IMR-90 (cell line): ENCODE results near the gene ARPC2. TPM values are rescaled to one million over a fixed set of nuclear protein-coding genes. Genes with fewer than 3 reads are reported as not detected.

Experiments used
- ATAC-seq: fragments of 200-7000 bp; cut with Tn5 transposase; 2 replicates; pipeline ENCODE4 v1.9.1; 2020; ENCODE audit warnings: low read depth, mild to moderate bottlenecking, moderate library complexity
- BruUV-seq: library from RNA; stranded (reverse); fragments of 400-500 nt; replicated peaks from 2 replicates; lab custom pipeline; 2021; lab: Mats Ljungman, UMichigan
- CTCF ChIA-PET: fragments of 300-600 bp; formaldehyde crosslinking; extraction: SDS; loops from one replicate; lab custom pipeline; 2021; ENCODE audit warnings: antibody characterized with exemption; lab: Yijun Ruan, JAX
- POLR2A ChIA-PET: fragments of 300-600 bp; sonication (Branson Sonifier 250); formaldehyde crosslinking; loops from one replicate; lab custom pipeline; 2022; ENCODE audit warnings: antibody characterized with exemption; ENCODE audit not compliant: unreplicated experiment; lab: Charles Lee
- DNase-seq: peaks from one replicate; pipeline ENCODE4 v3.0.0; 2013
- H2AFZ ChIP-seq: replicated peaks from 2 replicates; pipeline ENCODE3; 2013; ENCODE audit warnings: low read length, mild to moderate bottlenecking; ENCODE audit not compliant: poor library complexity
- H2AK5ac ChIP-seq: 2 replicates; pipeline ENCODE4 v1.6.1; 2013; ENCODE audit warnings: low read depth, low read length, inconsistent platforms
- H2AK9ac ChIP-seq: replicated peaks from 2 replicates; pipeline ENCODE3; 2013; ENCODE audit warnings: mild to moderate bottlenecking, low read depth, low read length, moderate library complexity; ENCODE audit not compliant: poor library complexity
- H2BK120ac ChIP-seq: 2 replicates; pipeline ENCODE4 v1.6.1; 2013; ENCODE audit warnings: low read depth, low read length, inconsistent platforms
- H2BK15ac ChIP-seq: 3 replicates; pipeline ENCODE4 v1.6.1; 2013; ENCODE audit warnings: low read depth, low read length, inconsistent platforms
- H2BK20ac ChIP-seq: 2 replicates; pipeline ENCODE4 v1.6.1; 2013; ENCODE audit warnings: low read depth, mild to moderate bottlenecking, inconsistent platforms, low read length, moderate library complexity
- H2BK5ac ChIP-seq: 2 replicates; pipeline ENCODE4 v1.6.1; 2013; ENCODE audit warnings: mild to moderate bottlenecking, low read depth, low read length, inconsistent platforms; ENCODE audit not compliant: poor library complexity, severe bottlenecking
- H3K14ac ChIP-seq: replicated peaks from 2 replicates; pipeline ENCODE4 v1.6.1; 2013; ENCODE audit warnings: low read depth, low read length, inconsistent platforms
- H3K18ac ChIP-seq: 2 replicates; pipeline ENCODE4 v1.6.1; 2013; ENCODE audit warnings: low read depth, low read length, control low read depth
- H3K23ac ChIP-seq: 2 replicates; pipeline ENCODE4 v1.6.1; 2013; ENCODE audit warnings: low read depth, low read length, inconsistent platforms
- H3K27ac ChIP-seq: 2 replicates; pipeline ENCODE4 v1.5.1; 2013; ENCODE audit warnings: mild to moderate bottlenecking, control low read depth, low read length; ENCODE audit not compliant: insufficient read depth
- H3K27me3 ChIP-seq: 2 replicates; pipeline ENCODE4 v1.6.1; 2013; ENCODE audit warnings: low read length; ENCODE audit not compliant: control insufficient read depth, insufficient read depth
- H3K36me3 ChIP-seq: 2 replicates; pipeline ENCODE4 v1.6.1; 2013; ENCODE audit warnings: low read length, mixed read lengths; ENCODE audit not compliant: control insufficient read depth, insufficient read depth
- H3K4ac ChIP-seq: 2 replicates; pipeline ENCODE4 v1.6.1; 2013; ENCODE audit warnings: low read depth, low read length, inconsistent platforms
- H3K4me1 ChIP-seq: 2 replicates; pipeline ENCODE4 v1.6.1; 2013; ENCODE audit warnings: low read length, mixed read lengths; ENCODE audit not compliant: control insufficient read depth, insufficient read depth
- H3K4me2 ChIP-seq: 2 replicates; pipeline ENCODE4 v1.6.1; 2013; ENCODE audit warnings: low read depth, mild to moderate bottlenecking, control low read depth, low read length, moderate library complexity
- H3K4me3 ChIP-seq: 2 replicates; pipeline ENCODE4 v1.5.1; 2013; ENCODE audit warnings: low read depth, mild to moderate bottlenecking, control low read depth, low read length, moderate library complexity; ENCODE audit not compliant: insufficient read depth
- H3K56ac ChIP-seq: 2 replicates; pipeline ENCODE4 v1.6.1; 2013; ENCODE audit warnings: low read length, inconsistent platforms; ENCODE audit not compliant: insufficient read depth; ENCODE audit errors: extremely low read depth
- H3K79me1 ChIP-seq, 2 experiments: 2 replicates each; pipeline ENCODE4 v1.6.1; 2013; ENCODE audit warnings: low read length in 2 of 2, inconsistent platforms in 1 of 2, low read depth in 1 of 2
- H3K9ac ChIP-seq: 2 replicates; pipeline ENCODE4 v1.6.1; 2013; ENCODE audit warnings: low read depth, low read length, control low read depth
- H3K9me1 ChIP-seq: 2 replicates; pipeline ENCODE4 v1.6.1; 2013; ENCODE audit warnings: low read length, inconsistent platforms; ENCODE audit not compliant: insufficient read depth
- H3K9me3 ChIP-seq: 2 replicates; pipeline ENCODE4 v1.6.1; 2013; ENCODE audit warnings: low read length; ENCODE audit not compliant: control insufficient read depth, insufficient read depth
- H4K20me1 ChIP-seq: 2 replicates; pipeline ENCODE4 v1.6.1; 2013; ENCODE audit warnings: low read length, inconsistent platforms; ENCODE audit not compliant: insufficient read depth
- H4K5ac ChIP-seq: 2 replicates; pipeline ENCODE4 v1.6.1; 2013; ENCODE audit warnings: mild to moderate bottlenecking, low read depth, low read length, control low read depth
- H4K8ac ChIP-seq, 2 experiments: 2 replicates each; pipeline ENCODE4 v1.6.1; 2013; ENCODE audit warnings: low read depth in 2 of 2, low read length in 2 of 2, control low read depth in 1 of 2, inconsistent platforms in 1 of 2
- H4K91ac ChIP-seq: 2 replicates; pipeline ENCODE4 v1.6.1; 2013; ENCODE audit warnings: low read depth, low read length, inconsistent platforms; ENCODE audit not compliant: insufficient read depth
- CTCF ChIP-seq: conservative IDR thresholded peaks from 2 replicates; pipeline ENCODE4 v1.5.1; 2012; ENCODE audit warnings: mild to moderate bottlenecking, low read depth, low read length, improper control_type of control experiment
- RCOR1 ChIP-seq: IDR thresholded peaks from 2 replicates; pipeline ENCODE4 v1.6.1; 2012; ENCODE audit warnings: mild to moderate bottlenecking, low read length, improper control_type of control experiment; ENCODE audit not compliant: insufficient replicate concordance
- WGBS, 2 experiments: methylation state at CpG; one replicate each; pipeline versions ENCODE4 v1.1.5 to v1.1.7; 2013; ENCODE audit warnings: missing lambda C conversion rate in 2 of 2; ENCODE audit not compliant: insufficient read length in 1 of 2; ENCODE audit errors: extremely low coverage in 2 of 2; 5-methylcytosine and 5-hydroxymethylcytosine counted together
- dilution Hi-C: fragments of 300-500 bp; cut with HindIII; formaldehyde crosslinking; loops from one replicate; pipeline ENCODE4 v1.14.3; 2018; ENCODE audit warnings: low sequenced_read_pairs; ENCODE audit not compliant: unreplicated experiment
- in situ Hi-C: fragments of 300-500 bp; cut with MboI; formaldehyde crosslinking; loops from 3 replicates; pipeline ENCODE4 v1.14.3; 2019; ENCODE audit warnings: low sequenced_read_pairs, inconsistent platforms, mixed read lengths
- intact Hi-C: fragments of 100-400 bp; cut with micrococcal nuclease; formaldehyde crosslinking; loops from 2 replicates; pipeline ENCODE4 v1.10.0; 2022
- polyA plus RNA-seq, 3 experiments: library from polyadenylated mRNA; depleted of rRNA; stranded (reverse); fragments of >200 nt; gene quantifications; 2 replicates each; pipeline ENCODE4 v1.2.3, GENCODE V29; 2012; ENCODE audit warnings: low replicate concordance in 1 of 3
- total RNA-seq: library from RNA; depleted of rRNA; stranded (reverse); fragments of >200 nt; gene quantifications from 2 replicates; pipeline ENCODE4 v1.2.3, GENCODE V29; 2012

Gene ARPC2
- total and polyA plus RNA-seq, 2 of the 4 experiments (the other 2 are of a cell fraction) = 561 to 635 TPM

GRCh38 chr2:218186876-218187275, 30.1 kb upstream of the ARPC2 start:
- H3K36me3 ChIP-seq = no peaks in the 10 kb centered on the region
- 17% methylated on average over 1 of the region's 1 CpG; no CpG with 5 or more reads in 1 of the 2 experiments for WGBS, 2 experiments
- H3K27ac ChIP-seq = no peak overlapping the region
- intact Hi-C loops = loop anchor here (2.0 to 5.0 kb wide), 4 partner anchors 40 to 280 kb away; no protein-coding TSS in a partner anchor
- no peak for TF ChIP-seq RCOR1
- no peak for TF ChIP-seq CTCF
- no peak overlapping the region for H3K4me2 ChIP-seq
- H3K9ac ChIP-seq = no peak overlapping the region
- no peak overlapping the region for H3K14ac ChIP-seq
- no TSS peak for BruUV-seq
- H3K79me1 ChIP-seq = no peaks in the 10 kb centered on the region
- H3K4me1 ChIP-seq = no peaks in the 10 kb centered on the region; the same call in 1 of the 2 replicates
- H3K4me3 ChIP-seq = no peak overlapping the region
- H2AK5ac ChIP-seq = no peak overlapping the region
- no peak overlapping the region for H2BK15ac ChIP-seq
- CTCF ChIA-PET = interaction anchor here (0.5 kb wide), 1 partner anchor 15 kb away, joined by 4 read pairs; no protein-coding TSS in a partner anchor
- H3K9me1 ChIP-seq = no peaks in the 10 kb centered on the region
- POLR2A ChIA-PET = interaction anchor here (0.6 kb wide), 1 partner anchor 34 kb away, joined by 9 read pairs; no protein-coding TSS in a partner anchor
- H3K56ac ChIP-seq = no peak overlapping the region
- H3K27me3 ChIP-seq = peaks cover 30% of the 10 kb centered on the region
- H3K23ac ChIP-seq = no peak overlapping the region
- ATAC-seq (no peak), DNase-seq (no peak)
- no peak overlapping the region for H4K8ac ChIP-seq
- no peak overlapping the region for H4K91ac ChIP-seq
- H2BK120ac ChIP-seq = no peak overlapping the region
- H3K18ac ChIP-seq = no peak overlapping the region
- in situ Hi-C loops = no loop called here
- no peak overlapping the region for H2BK5ac ChIP-seq
- no peak overlapping the region for H2AK9ac ChIP-seq
- peak overlapping the region; percentile 86 for H2AFZ ChIP-seq
- H3K4ac ChIP-seq = no peak overlapping the region
- no peaks in the 10 kb centered on the region for H4K20me1 ChIP-seq
- no peak overlapping the region for H2BK20ac ChIP-seq
- H3K9me3 ChIP-seq = no peaks in the 10 kb centered on the region
- dilution Hi-C loops = no loop called here
- no peak overlapping the region for H4K5ac ChIP-seq
